Ureter (tissue), 1 donor: ENCODE results near the gene POLRMT. TPM values are rescaled to one million over a fixed set of nuclear protein-coding genes. Genes with fewer than 3 reads are reported as not detected.
A peak's percentile ranks its signal among the peaks of the same experiment; 100 is the strongest.
"Not testable (repeated sequence)": the region's sequence is repeated elsewhere in the genome, so short reads cannot be mapped to it uniquely, and the experiment has no call there.

Experiments used
- DNase-seq: peaks from one replicate; pipeline ENCODE4 v3.0.0-alpha.2; 2020; ENCODE audit warnings: low spot score
- total RNA-seq: library from RNA; stranded (reverse); gene quantifications from one replicate; pipeline ENCODE4 v1.2.4, GENCODE V29; 2023
- donor health status: DM: yes; HTN: yes; CAD: no.

The POLRMT gene
- 56.4 TPM for total RNA-seq

- peak; percentile 99 for DNase-seq
Measured at GRCh38 chr19:633068-633785, at the start of gene POLRMT. Gene POLRMT (minus strand): TSS chr19:633537. CDS start chr19:633512, 25 bp downstream.

DNA sequence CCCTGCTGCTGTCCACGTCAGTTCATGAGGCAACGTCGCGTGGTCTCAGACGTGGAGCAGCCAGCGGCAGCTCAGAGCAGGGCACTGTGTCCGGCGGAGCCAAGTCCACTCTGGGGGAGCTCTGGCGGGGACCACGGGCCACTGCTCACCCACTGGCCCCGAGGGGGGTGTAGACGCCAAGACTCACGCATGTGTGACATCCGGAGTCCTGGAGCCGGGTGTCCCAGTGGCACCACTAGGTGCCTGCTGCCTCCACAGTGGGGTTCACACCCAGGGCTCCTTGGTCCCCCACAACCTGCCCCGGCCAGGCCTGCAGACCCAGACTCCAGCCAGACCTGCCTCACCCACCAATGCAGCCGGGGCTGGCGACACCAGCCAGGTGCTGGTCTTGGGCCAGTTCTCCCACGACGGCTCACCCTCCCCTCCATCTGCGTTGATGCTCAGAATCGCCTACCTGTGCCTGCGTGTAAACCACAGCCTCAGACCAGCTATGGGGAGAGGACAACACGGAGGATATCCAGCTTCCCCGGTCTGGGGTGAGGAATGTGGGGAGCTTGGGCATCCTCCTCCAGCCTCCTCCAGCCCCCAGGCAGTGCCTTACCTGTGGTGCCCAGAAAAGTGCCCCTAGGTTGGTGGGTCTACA, 49.5 kb upstream of the POLRMT start:
- no peak for DNase-seq

GRCh38 chr19:681029-682019, 48.0 kb upstream of the POLRMT start:
- DNase-seq: no peak

- DNase-seq: peak; percentile 100
Measured at GRCh38 chr19:680287-681028, 47.1 kb upstream of the POLRMT start.

DNA sequence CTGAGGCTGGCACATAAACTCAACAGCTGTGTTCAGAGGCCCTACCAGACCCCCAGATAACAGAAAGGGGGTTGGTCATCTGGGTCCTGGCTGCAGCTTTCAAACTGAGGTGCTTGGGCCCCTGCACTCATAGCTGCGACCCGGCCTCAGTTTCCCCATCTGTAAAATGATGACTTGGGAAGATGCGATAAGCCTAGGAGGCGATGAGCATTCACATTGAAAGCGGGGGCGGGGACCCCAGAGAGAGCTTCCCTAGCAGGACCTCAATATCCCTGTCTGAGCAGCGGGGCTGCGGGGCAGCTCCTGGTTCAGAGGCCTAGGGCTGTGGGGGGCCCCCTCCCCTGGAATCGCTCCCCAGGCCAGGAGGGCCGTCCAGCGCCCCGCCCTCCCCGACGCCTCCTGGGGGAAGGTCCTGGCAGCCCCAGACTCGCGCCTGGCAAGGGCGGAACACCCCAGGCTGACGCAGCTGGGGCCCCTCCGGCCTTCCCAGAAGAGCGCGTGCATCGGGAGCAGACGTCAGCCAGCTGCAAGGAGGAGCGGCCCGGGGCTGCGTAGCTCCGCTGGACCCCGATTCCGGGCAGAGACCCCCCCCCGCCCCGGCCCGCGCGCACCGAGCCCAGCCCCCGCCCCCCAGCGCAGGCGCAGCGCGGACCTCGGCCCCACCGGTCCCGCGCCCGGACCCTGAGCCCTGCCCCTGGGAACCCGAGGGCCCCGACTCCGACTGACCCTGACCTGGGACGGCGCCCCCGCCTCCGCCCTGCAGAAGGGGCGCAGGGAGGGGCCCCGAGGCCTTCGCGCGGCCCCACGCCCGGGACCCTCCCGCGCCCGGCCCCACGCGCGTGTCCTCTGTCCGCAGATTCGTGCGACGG, 46.3 kb upstream of the POLRMT start:
- peak; percentile 75 for DNase-seq

DNA sequence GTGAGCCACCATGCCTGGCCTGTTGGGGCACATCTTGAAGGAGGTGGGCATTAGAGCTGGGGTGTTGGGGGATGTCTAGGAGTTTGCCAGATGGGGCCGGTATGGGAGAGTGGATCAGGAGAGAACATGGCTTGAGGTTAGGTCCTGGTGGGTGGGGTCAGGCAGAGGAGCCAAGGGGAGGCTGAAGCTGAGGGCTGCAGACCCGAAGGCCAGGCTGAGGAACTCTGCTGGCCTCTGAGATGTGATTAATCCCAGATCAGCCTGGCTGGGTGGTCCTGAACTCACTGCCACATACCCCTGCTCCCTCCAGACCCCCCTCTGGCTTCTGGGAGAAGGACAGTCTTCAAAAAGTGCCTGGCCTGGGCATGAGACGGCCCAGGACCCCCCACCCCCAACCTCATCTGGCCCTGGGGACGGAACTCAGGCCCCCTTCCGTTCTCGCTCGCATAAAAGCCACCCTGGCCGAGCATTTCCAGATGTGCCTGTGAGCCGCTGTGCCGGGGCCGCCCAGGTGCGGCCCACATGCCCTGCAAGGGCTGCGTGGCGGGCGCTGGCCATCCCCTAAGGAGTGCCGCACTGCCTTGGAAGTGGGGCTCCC, 45.6 kb upstream of the POLRMT start:
- DNase-seq: no peak

DNA sequence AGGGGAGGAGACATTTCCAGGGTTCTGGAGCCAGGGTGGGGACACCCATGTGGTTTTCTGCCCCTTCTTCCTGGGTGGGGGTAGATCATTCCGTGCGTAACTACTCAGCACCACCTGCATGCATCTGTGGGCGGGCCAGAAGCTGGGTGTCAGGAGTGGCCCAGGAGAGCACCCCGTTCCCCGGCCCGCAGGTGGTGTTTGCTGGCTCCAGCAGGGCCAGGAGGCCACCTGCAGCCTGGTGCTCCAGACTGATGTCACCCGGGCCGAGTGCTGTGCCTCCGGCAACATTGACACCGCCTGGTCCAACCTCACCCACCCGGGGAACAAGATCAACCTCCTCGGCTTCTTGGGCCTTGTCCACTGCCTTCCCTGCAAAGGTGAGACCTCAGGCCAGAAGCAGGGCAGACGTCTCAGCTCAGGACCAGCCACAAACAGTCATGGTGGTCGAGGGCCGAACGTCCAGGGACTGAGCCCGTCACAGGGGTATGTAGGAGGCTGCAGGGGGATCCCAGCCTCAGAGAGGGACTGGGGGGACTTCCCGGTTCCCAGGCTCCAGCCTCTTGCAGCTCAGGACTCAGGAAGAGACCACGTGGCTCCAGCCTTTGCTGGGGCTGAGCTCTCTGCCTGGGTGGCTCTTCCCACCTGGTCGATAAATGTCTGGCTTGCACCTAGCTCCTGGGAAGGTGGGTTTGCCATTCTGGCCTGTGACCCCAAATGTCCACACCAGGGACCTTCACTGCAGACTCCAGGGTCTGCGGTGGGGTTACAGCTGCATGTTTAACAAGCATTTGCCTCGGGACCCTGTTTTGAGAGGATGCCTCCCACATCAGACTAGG, 44.5 kb upstream of the POLRMT start:
- no peak for DNase-seq

- DNase-seq: no peak
Measured at GRCh38 chr19:677201-677600, 43.9 kb upstream of the POLRMT start.

DNA sequence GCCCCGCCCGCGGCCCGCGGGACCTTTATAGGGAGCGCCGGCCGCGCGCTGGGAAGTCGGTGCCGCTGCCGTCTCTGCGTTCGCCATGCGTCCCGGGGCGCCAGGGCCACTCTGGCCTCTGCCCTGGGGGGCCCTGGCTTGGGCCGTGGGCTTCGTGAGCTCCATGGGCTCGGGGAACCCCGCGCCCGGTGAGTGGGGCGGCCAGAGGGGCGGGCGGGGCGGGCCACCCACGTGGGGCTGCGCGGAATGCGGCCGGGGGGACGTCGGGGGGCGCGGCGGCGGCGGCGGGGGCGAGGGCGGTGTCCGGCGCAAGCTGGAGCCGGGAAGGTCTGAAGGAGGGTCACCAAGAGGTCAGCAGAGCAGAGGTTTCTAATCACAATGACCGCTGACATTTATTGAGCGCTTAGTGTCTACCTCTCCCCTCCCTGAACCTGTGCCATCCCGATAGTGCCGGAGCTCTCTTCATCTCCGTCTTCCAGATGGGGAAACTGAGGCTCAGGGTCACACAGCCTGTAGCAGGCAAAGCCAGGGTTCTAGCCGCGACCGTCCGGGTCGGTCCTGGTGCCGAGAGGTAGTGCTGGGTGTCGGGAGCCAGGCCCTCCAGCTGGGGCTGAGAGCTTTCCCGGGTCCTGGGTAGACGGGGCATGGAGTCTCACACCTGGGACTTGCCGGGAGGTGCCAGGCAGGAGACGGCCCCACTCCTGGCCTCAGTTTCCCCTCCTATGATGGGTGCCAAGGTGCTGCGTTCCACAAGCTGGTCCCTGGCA, 43.2 kb upstream of the POLRMT start, which contains the start of gene FSTL3:
Gene FSTL3 (plus strand): TSS at position 54 of the 767 bp plus-strand sequence. CDS start 32 bp downstream, at position 86.
- DNase-seq: no peak

- DNase-seq: no peak
Measured at GRCh38 chr19:676007-676338, 42.6 kb upstream of the POLRMT start.

- DNase-seq: no peak
Measured at GRCh38 chr19:674282-675151, 41.2 kb upstream of the POLRMT start.

- DNase-seq: no peak
Measured at GRCh38 chr19:670609-671075, 37.3 kb upstream of the POLRMT start.

- DNase-seq: not testable (repeated sequence)
Measured at GRCh38 chr19:668675-669434, 35.5 kb upstream of the POLRMT start.

DNA sequence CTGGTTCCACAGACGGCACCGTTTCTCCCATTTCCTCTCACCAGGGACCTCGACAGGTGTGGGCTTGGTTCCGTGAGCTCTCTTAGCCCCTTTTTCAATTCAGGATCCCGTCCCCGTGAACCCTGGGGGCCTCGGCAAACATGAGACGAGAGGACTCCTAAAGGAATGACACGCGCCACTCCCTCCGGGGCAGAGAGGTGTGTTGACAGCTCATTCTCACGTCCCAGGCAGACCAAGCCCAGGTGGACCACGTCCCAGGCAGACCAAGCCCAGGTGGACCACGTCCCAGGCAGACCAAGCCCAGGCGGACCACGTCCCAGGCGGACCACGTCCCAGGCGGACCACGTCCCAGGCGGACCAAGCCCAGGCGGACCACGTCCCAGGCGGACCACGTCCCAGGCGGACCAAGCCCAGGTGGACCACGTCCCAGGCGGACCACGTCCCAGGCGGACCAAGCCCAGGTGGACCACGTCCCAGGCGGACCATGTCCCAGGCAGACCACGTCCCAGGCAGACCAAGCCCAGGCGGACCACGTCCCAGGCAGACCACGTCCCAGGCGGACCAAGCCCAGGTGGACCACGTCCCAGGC, 33.7 kb upstream of the POLRMT start:
- not testable (repeated sequence) for DNase-seq

GRCh38 chr19:664913-665443, 31.6 kb upstream of the POLRMT start:
- peak; percentile 79 for DNase-seq

DNA sequence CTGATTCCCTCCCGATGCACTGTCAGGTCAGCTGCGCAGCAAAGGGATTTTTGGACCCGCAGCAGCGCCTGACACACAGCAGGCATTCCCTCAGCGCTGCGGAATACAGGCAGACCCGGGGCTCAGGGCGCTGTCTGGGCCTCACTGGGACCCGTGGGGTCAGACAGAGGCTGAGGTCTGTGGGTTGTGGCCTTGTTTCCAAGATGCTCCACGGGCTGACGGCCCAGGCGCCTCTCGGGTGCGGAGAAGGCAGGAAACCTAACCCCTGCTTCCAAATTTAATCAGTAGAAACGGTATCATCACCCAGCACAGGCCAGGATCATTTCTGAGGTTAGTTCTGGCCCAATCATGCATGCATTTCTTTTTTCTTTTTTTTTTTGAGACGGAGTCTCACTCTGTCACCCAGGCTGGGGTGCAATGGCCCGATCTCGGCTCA, 30.4 kb upstream of the POLRMT start:
- DNase-seq: no peak
